PC-3 (cell line): ENCODE data around the gene GBX2. TPM values are rescaled to one million over a fixed set of nuclear protein-coding genes. Genes with fewer than 3 reads are reported as not detected.

Experiments used
- ATAC-seq: fragments of 200-7000 bp; cut with Tn5 transposase; 2 replicates; pipeline ENCODE4 v1.9.1; 2020; ENCODE audit warnings: mild to moderate bottlenecking, moderate library complexity
- BruUV-seq: library from RNA; stranded (reverse); fragments of 400-500 nt; replicated peaks from 2 replicates; lab custom pipeline; 2021; lab: Mats Ljungman, UMichigan
- CTCF ChIA-PET: fragments of 300-600 bp; sonication (Branson Sonifier 250); formaldehyde crosslinking; loops from one replicate; lab custom pipeline; 2022; ENCODE audit warnings: antibody characterized with exemption; lab: Charles Lee
- POLR2A ChIA-PET: fragments of 300-600 bp; sonication (Branson Sonifier 250); formaldehyde crosslinking; loops from one replicate; lab custom pipeline; 2022; ENCODE audit warnings: antibody characterized with exemption; ENCODE audit not compliant: unreplicated experiment; lab: Charles Lee
- DNase-seq: peaks from one replicate; pipeline ENCODE4 v3.0.0-alpha.2; 2015
- H2AFZ ChIP-seq: fragments of 300-600 bp; sonication (generic); 2 replicates; pipeline ENCODE4 v1.6.0; 2016; ENCODE audit warnings: antibody characterized with exemption, low read length
- H3F3A ChIP-seq: fragments of 300-600 bp; sonication (generic); one replicate; pipeline ENCODE4 v1.6.0; 2017; ENCODE audit warnings: antibody characterized with exemption, low read length, control low read depth, mild to moderate bottlenecking; ENCODE audit not compliant: unreplicated experiment
- H3K27ac ChIP-seq: fragments of 300-600 bp; sonication (generic); 2 replicates; pipeline ENCODE4 v1.5.1; 2016; ENCODE audit warnings: mild to moderate bottlenecking, low read length
- H3K27me3 ChIP-seq: fragments of 300-600 bp; sonication (generic); 2 replicates; pipeline ENCODE4 v1.6.1; 2016; ENCODE audit warnings: low read length, mixed read lengths
- H3K36me3 ChIP-seq: fragments of 300-600 bp; sonication (generic); 2 replicates; pipeline ENCODE4 v1.6.1; 2016; ENCODE audit warnings: low read depth, mixed run types, low read length, mixed read lengths
- H3K4me1 ChIP-seq: fragments of 300-600 bp; sonication (generic); 2 replicates; pipeline ENCODE4 v1.5.1; 2016; ENCODE audit warnings: low read length; ENCODE audit not compliant: insufficient read depth
- H3K4me2 ChIP-seq: fragments of 300-600 bp; sonication (generic); 2 replicates; pipeline ENCODE4 v1.6.0; 2016; ENCODE audit warnings: low read length
- H3K4me3 ChIP-seq: fragments of 300-600 bp; sonication (generic); 2 replicates; pipeline ENCODE4 v1.5.1; 2016; ENCODE audit warnings: mild to moderate bottlenecking, low read length, mixed read lengths
- H3K79me2 ChIP-seq: fragments of 300-600 bp; sonication (generic); 2 replicates; pipeline ENCODE4 v1.6.1; 2017; ENCODE audit warnings: low read length, mixed read lengths
- H3K9ac ChIP-seq: fragments of 300-600 bp; sonication (generic); 2 replicates; pipeline ENCODE4 v1.6.0; 2016; ENCODE audit warnings: mild to moderate bottlenecking, low read length
- H3K9me2 ChIP-seq: fragments of 300-600 bp; sonication (generic); replicated peaks from 2 replicates; pipeline ENCODE4 v1.6.1; 2016; ENCODE audit warnings: mixed run types, low read length, mixed read lengths
- H3K9me3 ChIP-seq: fragments of 300-600 bp; sonication (generic); 2 replicates; pipeline ENCODE4 v1.6.1; 2016; ENCODE audit warnings: low read length, mixed read lengths
- H4K20me1 ChIP-seq: fragments of 300-600 bp; sonication (generic); 2 replicates; pipeline ENCODE4 v1.6.1; 2016; ENCODE audit warnings: low read length, mixed read lengths
- CTCF ChIP-seq: fragments of 300-600 bp; sonication (generic); conservative IDR thresholded peaks from 2 replicates; pipeline ENCODE4 v1.5.1; 2017; ENCODE audit warnings: antibody characterized with exemption, low read depth, mild to moderate bottlenecking, low read length
- EZH2 ChIP-seq: fragments of 300-600 bp; sonication (generic); IDR thresholded peaks from one replicate; pipeline ENCODE4 v1.6.1; 2017; ENCODE audit warnings: antibody characterized with exemption, mild to moderate bottlenecking, low read length; ENCODE audit not compliant: unreplicated experiment
- EZH2phosphoT487 ChIP-seq: fragments of 300-600 bp; sonication (generic); IDR thresholded peaks from 2 replicates; pipeline ENCODE4 v1.6.1; 2018; ENCODE audit warnings: mild to moderate bottlenecking, antibody characterized with exemption, low read length, borderline replicate concordance
- intact Hi-C: fragments of 100-400 bp; cut with micrococcal nuclease; formaldehyde crosslinking; loops from 2 replicates; pipeline ENCODE4 v1.9.0; 2023
- total RNA-seq: library from RNA; depleted of rRNA; stranded (reverse); fragments of >200 nt; gene quantifications from 2 replicates; pipeline ENCODE4 v1.2.3, GENCODE V29; 2014

The GBX2 gene
- total RNA-seq, 1 experiment from 2014 or later = 30.5 TPM

- Histone ChIP-seq H3K36me3 (no peaks in the 10 kb centered on the region), H3F3A (no peaks in the 10 kb centered on the region), H3K9me2 (no peaks in the 10 kb centered on the region), H3K9me3 (no peaks in the 10 kb centered on the region), H3K79me2 (no peaks in the 10 kb centered on the region), H3K27me3 (no peaks in the 10 kb centered on the region), H3K27ac (no peak overlapping the region), H3K4me2 (no peak overlapping the region), H3K4me3 (no peak overlapping the region), H3K4me1 (no peaks in the 10 kb centered on the region), H4K20me1 (no peaks in the 10 kb centered on the region), H2AFZ (no peak overlapping the region), H3K9ac (no peak overlapping the region)
- DNase-seq (no peak), ATAC-seq (no peak)
- ChIA-PET CTCF (no interaction called here), POLR2A (interaction anchor here (0.7 kb wide), 1 partner anchor 336 kb away, joined by 3 read pairs; no protein-coding TSS in a partner anchor)
- no peak for TF ChIP-seq EZH2phosphoT487
- no peak for TF ChIP-seq CTCF
- TF ChIP-seq EZH2 = no peak
- no TSS peak for BruUV-seq
- intact Hi-C loops = no loop called here
Observed at GRCh38 chr2:236200378-236200777, 32.2 kb upstream of the GBX2 start.

GRCh38 chr2:236196366-236196765 is 28.2 kb upstream of the GBX2 start:
- Histone ChIP-seq H3K9me3 (no peaks in the 10 kb centered on the region), H4K20me1 (no peaks in the 10 kb centered on the region), H3F3A (no peaks in the 10 kb centered on the region), H3K4me1 (no peaks in the 10 kb centered on the region), H3K79me2 (no peaks in the 10 kb centered on the region), H3K36me3 (no peaks in the 10 kb centered on the region), H3K4me3 (no peak overlapping the region), H3K27me3 (no peaks in the 10 kb centered on the region), H3K4me2 (no peak overlapping the region), H3K27ac (no peak overlapping the region), H3K9ac (no peak overlapping the region), H3K9me2 (no peaks in the 10 kb centered on the region), H2AFZ (no peak overlapping the region)
- intact Hi-C loops = no loop called here
- CTCF ChIA-PET = interaction anchor here (0.5 kb wide), 1 partner anchor 329 kb away, joined by 3 read pairs; no protein-coding TSS in a partner anchor
- POLR2A ChIA-PET = no interaction called here
- DNase-seq (no peak), ATAC-seq (no peak)
- BruUV-seq = no TSS peak
- no peak for TF ChIP-seq CTCF
- TF ChIP-seq EZH2phosphoT487 = no peak
- no peak for TF ChIP-seq EZH2

GRCh38 chr2:236195726-236196125 is 27.5 kb upstream of the GBX2 start:
- Histone ChIP-seq H3K9me3 (no peaks in the 10 kb centered on the region), H3K4me1 (no peaks in the 10 kb centered on the region), H3K36me3 (no peaks in the 10 kb centered on the region), H3K27me3 (no peaks in the 10 kb centered on the region), H3K27ac (no peak overlapping the region), H3K79me2 (no peaks in the 10 kb centered on the region), H3K9me2 (no peaks in the 10 kb centered on the region), H3K9ac (no peak overlapping the region), H4K20me1 (no peaks in the 10 kb centered on the region), H3K4me3 (no peak overlapping the region), H3K4me2 (no peak overlapping the region), H2AFZ (no peak overlapping the region), H3F3A (no peaks in the 10 kb centered on the region)
- ChIA-PET CTCF (interaction anchor here (0.5 kb wide), 1 partner anchor 328 kb away, joined by 3 read pairs; no protein-coding TSS in a partner anchor), POLR2A (no interaction called here)
- TF ChIP-seq CTCF (no peak), EZH2phosphoT487 (no peak), EZH2 (no peak)
- BruUV-seq = no TSS peak
- intact Hi-C loops = no loop called here
- DNase-seq (no peak), ATAC-seq (no peak)
